Endodermal cell (in vitro differentiated cells): ENCODE measurements around the gene PRRC2B. TPM values are rescaled to one million over a fixed set of nuclear protein-coding genes. Genes with fewer than 3 reads are reported as not detected.
"Not testable (repeated sequence)": the region's sequence is repeated elsewhere in the genome, so short reads cannot be mapped to it uniquely, and the experiment has no call there.

ENCODE experiments used
- DNase-seq: peaks from one replicate; pipeline ENCODE4 v3.0.0-alpha.2; 2017
- H3K27ac ChIP-seq: 2 replicates; pipeline ENCODE4 v1.5.1; 2013; ENCODE audit warnings: mild to moderate bottlenecking, low read depth, low read length, moderate library complexity
- H3K27me3 ChIP-seq: 2 replicates; pipeline ENCODE4 v1.6.1; 2013; ENCODE audit warnings: mild to moderate bottlenecking, low read length, moderate library complexity; ENCODE audit not compliant: insufficient read depth, control insufficient read depth, poor library complexity, severe bottlenecking
- H3K36me3 ChIP-seq: 2 replicates; pipeline ENCODE4 v1.7.0; 2013; ENCODE audit warnings: mild to moderate bottlenecking, low read length, moderate library complexity; ENCODE audit not compliant: control insufficient read depth, insufficient read depth
- H3K4me1 ChIP-seq: one replicate; pipeline ENCODE4 v1.7.0; 2013; ENCODE audit warnings: low read length; ENCODE audit not compliant: control insufficient read depth, insufficient read depth
- H3K4me3 ChIP-seq: 2 replicates; pipeline ENCODE4 v1.5.1; 2013; ENCODE audit warnings: mild to moderate bottlenecking, low read length, moderate library complexity
- H3K9ac ChIP-seq: 2 replicates; pipeline ENCODE4 v1.6.1; 2013; ENCODE audit warnings: mild to moderate bottlenecking, low read length, moderate library complexity; ENCODE audit not compliant: poor library complexity, severe bottlenecking; ENCODE audit errors: extremely low read depth
- H3K9me3 ChIP-seq: 2 replicates; pipeline ENCODE4 v1.6.1; 2013; ENCODE audit warnings: mild to moderate bottlenecking, low read length, moderate library complexity; ENCODE audit not compliant: control insufficient read depth
- H3K27ac Mint-ChIP-seq: 2 replicates; pipeline ENCODE4 v1.8.0; 2020; ENCODE audit warnings: mixed read lengths
- H3K27me3 Mint-ChIP-seq: 2 replicates; pipeline ENCODE4 v1.8.0; 2021; ENCODE audit warnings: mild to moderate bottlenecking, mixed read lengths; ENCODE audit not compliant: insufficient read depth
- H3K36me3 Mint-ChIP-seq: 2 replicates; pipeline ENCODE4 v1.8.0; 2020; ENCODE audit warnings: low read depth, mixed read lengths
- H3K4me1 Mint-ChIP-seq: 2 replicates; pipeline ENCODE4 v1.8.0; 2020; ENCODE audit warnings: mixed read lengths
- H3K4me3 Mint-ChIP-seq: 2 replicates; pipeline ENCODE4 v1.8.0; 2020; ENCODE audit warnings: mild to moderate bottlenecking, moderate library complexity, mixed read lengths
- H3K9me3 Mint-ChIP-seq: 2 replicates; pipeline ENCODE4 v1.8.0; 2020; ENCODE audit warnings: mild to moderate bottlenecking, mixed read lengths
- CTCF ChIP-seq: fragments of 200-600 bp; sonication (generic); conservative IDR thresholded peaks from 2 replicates; pipeline ENCODE4 v1.5.0; 2021; ENCODE audit warnings: antibody characterized with exemption, mild to moderate bottlenecking
- WGBS, 2 experiments: methylation state at CpG; one replicate each; pipeline versions ENCODE4 v1.1.5 to v1.1.7; 2013; ENCODE audit warnings: missing lambda C conversion rate in 2 of 2, mixed read lengths in 1 of 2; ENCODE audit not compliant: insufficient coverage in 1 of 2, insufficient read length in 1 of 2; 5-methylcytosine and 5-hydroxymethylcytosine counted together
- total RNA-seq, 2 donors: library from RNA; stranded (reverse); fragmentation: NEBNext Ultra II Directional in 1 of 2; extraction: Animal tissue kit (Norgen Biotek cat#: 25700) in 1 of 2; gene quantifications; 2 replicates in 1 of 2; 3 replicates in 1 of 2; pipeline ENCODE4 v1.2.1, GENCODE V29; 2021

PRRC2B gene
- total RNA-seq, 2 donors from 2014 or later, result 309 to 334 TPM

GRCh38 chr9:131448818-131449217 is 54.9 kb downstream of the PRRC2B start:
- TF ChIP-seq CTCF, result no peak
- peaks cover 91% of the 10 kb centered on the region for H3K36me3 Mint-ChIP-seq
- no peaks in the 10 kb centered on the region for H3K9me3 Mint-ChIP-seq
- Histone ChIP-seq H3K4me3 (no peak overlapping the region), H3K27ac (no peak overlapping the region), H3K9me3 (no peaks in the 10 kb centered on the region), H3K36me3 (peaks cover 98% of the 10 kb centered on the region), H3K27me3 (no peaks in the 10 kb centered on the region), H3K4me1 (no peaks in the 10 kb centered on the region), H3K9ac (no peak overlapping the region)
- whole genome bisulfite sequencing, 2 experiments, result 86 to 98% methylated on average over 1 to 3 of the region's 3 CpGs
- DNase-seq, result no peak
- H3K4me1 Mint-ChIP-seq, result no peaks in the 10 kb centered on the region
- H3K27me3 Mint-ChIP-seq, result no peaks in the 10 kb centered on the region
- peak overlapping the region; percentile 33 for H3K27ac Mint-ChIP-seq
- H3K4me3 Mint-ChIP-seq, result no peak overlapping the region

GRCh38 chr9:131449276-131449675 is 55.4 kb downstream of the PRRC2B start:
- Histone ChIP-seq H3K4me3 (no peak overlapping the region), H3K27ac (no peak overlapping the region), H3K9ac (no peak overlapping the region), H3K27me3 (no peaks in the 10 kb centered on the region), H3K4me1 (no peaks in the 10 kb centered on the region), H3K36me3 (peaks cover 98% of the 10 kb centered on the region), H3K9me3 (no peaks in the 10 kb centered on the region)
- Mint-ChIP-seq H3K36me3 (peaks cover 91% of the 10 kb centered on the region), H3K4me1 (no peaks in the 10 kb centered on the region), H3K4me3 (no peak overlapping the region), H3K27me3 (no peaks in the 10 kb centered on the region), H3K9me3 (no peaks in the 10 kb centered on the region), H3K27ac (no peak overlapping the region)
- DNase-seq, result no peak
- TF ChIP-seq CTCF, result no peak

- no peak for TF ChIP-seq CTCF
- no peaks in the 10 kb centered on the region for H3K4me1 Mint-ChIP-seq
- Histone ChIP-seq H3K9me3 (no peaks in the 10 kb centered on the region), H3K36me3 (peaks cover 98% of the 10 kb centered on the region), H3K27ac (no peak overlapping the region), H3K4me1 (no peaks in the 10 kb centered on the region), H3K4me3 (no peak overlapping the region), H3K27me3 (no peaks in the 10 kb centered on the region), H3K9ac (no peak overlapping the region)
- no peak overlapping the region for H3K4me3 Mint-ChIP-seq
- H3K27ac Mint-ChIP-seq, result no peak overlapping the region
- DNase-seq, result no peak
- H3K36me3 Mint-ChIP-seq, result peaks cover 92% of the 10 kb centered on the region
- no peaks in the 10 kb centered on the region for H3K27me3 Mint-ChIP-seq
- H3K9me3 Mint-ChIP-seq, result no peaks in the 10 kb centered on the region
Measured at GRCh38 chr9:131454028-131454427, 60.1 kb downstream of the PRRC2B start.

GRCh38 chr9:131455655-131456054 is 61.8 kb downstream of the PRRC2B start:
- not testable (repeated sequence) for H3K4me1 Mint-ChIP-seq

More at GRCh38 chr9:131455655-131456054, 61.8 kb downstream of the PRRC2B start:
- H3K9me3 ChIP-seq, H3K4me3 ChIP-seq, DNase-seq, H3K9ac ChIP-seq, H3K27me3 Mint-ChIP-seq, H3K4me3 Mint-ChIP-seq, H3K9me3 Mint-ChIP-seq, H3K27ac ChIP-seq, H3K27me3 ChIP-seq, H3K4me1 ChIP-seq: not testable (repeated sequence)
- 94 to 96% methylated on average over 10 of the region's 10 CpGs for WGBS, 2 experiments
- peaks cover 98% of the 10 kb centered on the region for H3K36me3 ChIP-seq
- Mint-ChIP-seq H3K36me3 (peaks cover 91% of the 10 kb centered on the region), H3K27ac (peak overlapping the region; percentile 58)
